ENCODE results near the gene CDKL4. TPM values are rescaled to one million over a fixed set of nuclear protein-coding genes. Genes with fewer than 3 reads are reported as not detected.
"Not testable (repeated sequence)": the region's sequence is repeated elsewhere in the genome, so short reads cannot be mapped to it uniquely, and the experiment has no call there.

Gene CDKL4
- total RNA-seq, 3 donors from 2014 or later = 0.31 to 1.0 TPM; not detected in 1

- H3K9me3 ChIP-seq = no peaks in the 10 kb centered on the region
- ATAC-seq = no peak
- intact Hi-C loops (cut with DNase I, micrococcal nuclease) = no loop called here
Observed at GRCh38 chr2:39139511-39140237, 104.1 kb downstream of the CDKL4 start.

GRCh38 chr2:39138837-39139211, 104.9 kb downstream of the CDKL4 start:
- Histone ChIP-seq H3K4me1 (ENCODE audit: low read depth) (no peaks in the 10 kb centered on the region), H3K4me3 (no peak overlapping the region), H3K9me3 (no peaks in the 10 kb centered on the region), H3K36me3 (ENCODE audit: low read depth) (no peaks in the 10 kb centered on the region)
- TF ChIP-seq CTCF (IDR thresholded peaks at IDR 0.05) = no peak
- intact Hi-C loops (cut with DNase I, micrococcal nuclease) = no loop called here
- no peak for ATAC-seq
- no peak for DNase-seq

More at GRCh38 chr2:39139511-39140237, 104.1 kb downstream of the CDKL4 start:
- Histone ChIP-seq H3K4me1 (ENCODE audit: low read depth) (no peaks in the 10 kb centered on the region), H3K4me3 (no peak overlapping the region), H3K36me3 (ENCODE audit: low read depth) (no peaks in the 10 kb centered on the region)
- DNase-seq = no peak
- no peak for TF ChIP-seq CTCF (IDR thresholded peaks at IDR 0.05)

- intact Hi-C loops (cut with DNase I, micrococcal nuclease); ATAC-seq; H3K36me3 ChIP-seq (ENCODE audit: low read depth); H3K4me1 ChIP-seq (ENCODE audit: low read depth); DNase-seq; H3K9me3 ChIP-seq; H3K4me3 ChIP-seq: not testable (repeated sequence)
Observed at GRCh38 chr2:39138187-39138836, 105.5 kb downstream of the CDKL4 start.

- ATAC-seq (no peak), DNase-seq (no peak)
- TF ChIP-seq CTCF (IDR thresholded peaks at IDR 0.05) = no peak
- Histone ChIP-seq H3K36me3 (ENCODE audit: low read depth) (no peaks in the 10 kb centered on the region), H3K4me1 (ENCODE audit: low read depth) (no peaks in the 10 kb centered on the region), H3K4me3 (no peak overlapping the region), H3K9me3 (no peaks in the 10 kb centered on the region)
- intact Hi-C loops (cut with DNase I, micrococcal nuclease) = no loop called here
Observed at GRCh38 chr2:39136799-39137198, 107.0 kb downstream of the CDKL4 start.

- H3K4me1 ChIP-seq (ENCODE audit: low read depth) = no peaks in the 10 kb centered on the region
- TF ChIP-seq CTCF (IDR thresholded peaks at IDR 0.05) = no peak
- H3K36me3 ChIP-seq (ENCODE audit: low read depth) = no peaks in the 10 kb centered on the region
- DNase-seq (no peak), ATAC-seq (no peak)
- H3K4me3 ChIP-seq = no peak overlapping the region
- H3K9me3 ChIP-seq = no peaks in the 10 kb centered on the region
- intact Hi-C loops (cut with DNase I, micrococcal nuclease) = no loop called here
Observed at GRCh38 chr2:39135690-39136259, 108.0 kb downstream of the CDKL4 start.

GRCh38 chr2:39133215-39133851, 110.4 kb downstream of the CDKL4 start:
- H3K4me1 ChIP-seq (ENCODE audit: low read depth) = no peaks in the 10 kb centered on the region
- no peak for DNase-seq
- no peak for TF ChIP-seq CTCF (IDR thresholded peaks at IDR 0.05)
- no peak for ATAC-seq
- H3K36me3 ChIP-seq (ENCODE audit: low read depth) = no peaks in the 10 kb centered on the region
- no peaks in the 10 kb centered on the region for H3K9me3 ChIP-seq
- no peak overlapping the region for H3K4me3 ChIP-seq
- intact Hi-C loops (cut with DNase I, micrococcal nuclease) = no loop called here

Data from mucosa of descending colon (tissue), 3 donors.